ENCODE data around the gene ADAMTSL1.

The ADAMTSL1 gene

DNA sequence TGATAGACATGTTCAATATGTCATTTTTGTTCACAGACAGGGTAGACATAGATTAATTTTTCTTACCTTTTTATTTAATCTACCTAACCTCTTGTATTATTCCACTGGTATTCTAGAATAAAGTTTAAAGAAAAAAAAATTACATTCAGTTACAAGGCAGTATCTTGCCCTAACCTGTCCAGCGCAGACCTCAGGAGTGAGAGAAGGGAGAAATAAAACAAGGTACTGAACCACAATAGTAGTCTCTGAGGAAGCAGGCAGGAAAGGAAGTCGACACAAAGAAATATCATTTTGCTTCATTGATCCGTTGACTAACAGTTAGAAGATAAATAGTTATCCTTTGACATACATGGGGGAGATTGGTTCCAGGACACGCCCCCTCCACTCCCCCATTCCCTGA, 12.5 kb upstream of the ADAMTSL1 start:
- DNase-seq (ENCODE audit: low read depth), result no peak

DNA sequence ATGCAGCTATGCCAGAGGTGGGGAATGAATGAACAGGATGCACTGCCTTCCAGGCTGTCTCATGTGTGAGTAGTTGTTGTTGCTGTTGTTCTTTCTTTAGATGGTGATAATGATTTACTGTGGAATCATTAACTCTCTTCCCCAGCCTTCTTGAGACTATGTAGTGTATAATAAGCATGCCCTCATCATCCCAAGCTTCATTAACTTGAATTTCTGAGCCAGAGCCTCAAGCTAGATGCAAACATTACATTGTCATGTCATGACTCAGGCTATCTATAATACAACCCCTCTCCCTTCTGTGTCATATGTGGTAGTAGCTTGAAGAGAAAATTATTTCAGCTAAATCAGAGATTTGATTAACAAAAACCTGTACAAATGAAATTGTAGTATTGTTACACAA, 10.0 kb upstream of the ADAMTSL1 start:
- no peak for DNase-seq (ENCODE audit: low read depth)

DNA sequence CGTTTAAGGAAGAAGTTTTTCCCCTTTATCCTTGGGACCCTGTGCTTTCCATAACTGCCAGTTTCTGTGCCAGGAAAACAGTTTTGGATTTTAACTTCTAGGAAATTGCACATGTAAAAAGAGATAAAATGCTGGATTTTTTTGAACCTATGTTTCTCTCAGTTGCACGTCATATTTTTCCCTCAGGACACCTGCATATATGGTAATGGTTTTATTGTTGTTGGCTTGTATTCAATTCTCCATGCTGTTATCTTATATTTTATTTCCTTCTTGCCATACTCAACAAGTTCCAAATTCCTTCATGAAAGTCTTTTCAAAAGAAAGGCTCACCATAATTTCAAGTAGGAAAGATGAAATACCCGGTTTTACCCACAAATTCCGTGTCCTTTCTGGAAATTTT, 7.9 kb upstream of the ADAMTSL1 start:
- no peak for DNase-seq (ENCODE audit: low read depth)

- no peak for DNase-seq (ENCODE audit: low read depth)
These were observed 6.3 kb upstream of the ADAMTSL1 start for GRCh38 chr9:18467696-18468095.

DNA sequence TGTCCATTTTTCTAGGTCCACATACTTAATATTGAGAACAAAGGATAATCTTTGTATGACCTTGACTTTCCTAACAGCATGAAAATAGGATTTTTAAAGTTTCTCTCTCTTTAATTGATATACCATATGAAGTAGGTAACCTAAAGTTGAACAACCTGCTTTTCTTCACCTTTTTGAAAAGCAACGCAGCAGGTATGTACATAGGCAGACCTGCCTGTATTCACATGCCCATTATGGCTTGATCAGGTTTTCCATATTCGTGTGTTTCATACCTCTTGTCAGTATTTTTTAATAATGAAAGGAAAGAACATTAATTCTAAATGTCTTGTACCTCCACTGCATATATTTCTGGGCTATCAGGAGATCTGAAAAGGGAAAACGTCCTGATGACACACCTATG, 1.5 kb upstream of the ADAMTSL1 start:
- no peak for DNase-seq (ENCODE audit: low read depth)

DNA sequence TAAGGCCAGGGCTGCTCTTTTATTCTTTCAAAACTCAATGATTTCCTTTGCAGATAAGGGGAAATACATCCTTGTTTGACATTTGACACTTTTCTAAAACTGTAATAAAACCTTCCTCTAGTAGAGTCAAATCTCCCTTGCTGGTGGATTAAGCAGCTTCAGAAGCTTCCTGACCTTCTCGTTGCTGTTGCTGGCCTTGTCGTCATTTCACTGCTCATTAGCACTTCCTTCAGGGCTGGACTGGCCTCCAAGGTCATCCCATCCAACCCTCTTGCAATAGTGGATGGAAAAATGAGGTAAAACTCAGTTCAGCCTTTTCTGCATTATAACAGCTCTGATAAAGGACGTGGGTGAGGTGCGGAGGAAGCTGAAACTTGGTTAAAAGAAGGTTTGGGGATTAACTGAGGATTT, 1.1 kb upstream of the ADAMTSL1 start:
- DNase-seq (ENCODE audit: low read depth), result no peak

DNA sequence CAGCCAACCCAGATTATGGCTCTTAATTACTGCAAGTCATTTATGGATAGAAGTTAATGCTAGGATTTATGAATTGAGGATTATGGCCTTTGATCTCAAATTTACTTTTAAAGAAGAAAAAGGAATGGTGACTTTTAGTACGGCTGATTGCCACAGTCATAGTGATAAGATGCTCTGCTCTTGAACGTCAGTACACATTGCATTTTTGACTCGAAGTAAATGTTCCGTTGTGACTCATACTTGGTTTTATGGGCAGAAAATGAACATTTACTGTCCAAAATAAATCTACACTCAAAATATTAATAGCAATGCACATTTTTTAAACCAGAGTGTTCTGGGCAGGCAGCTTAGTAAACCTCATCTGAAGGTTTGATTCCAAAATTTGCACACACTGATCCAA, 830 bp downstream of the ADAMTSL1 start:
- DNase-seq (ENCODE audit: low read depth), result no peak

- DNase-seq (ENCODE audit: low read depth), result no peak
These were observed 3.2 kb downstream of the ADAMTSL1 start for GRCh38 chr9:18477121-18477660.

- DNase-seq (ENCODE audit: low read depth), result no peak
These were observed 3.8 kb downstream of the ADAMTSL1 start for GRCh38 chr9:18477719-18478118.

DNA sequence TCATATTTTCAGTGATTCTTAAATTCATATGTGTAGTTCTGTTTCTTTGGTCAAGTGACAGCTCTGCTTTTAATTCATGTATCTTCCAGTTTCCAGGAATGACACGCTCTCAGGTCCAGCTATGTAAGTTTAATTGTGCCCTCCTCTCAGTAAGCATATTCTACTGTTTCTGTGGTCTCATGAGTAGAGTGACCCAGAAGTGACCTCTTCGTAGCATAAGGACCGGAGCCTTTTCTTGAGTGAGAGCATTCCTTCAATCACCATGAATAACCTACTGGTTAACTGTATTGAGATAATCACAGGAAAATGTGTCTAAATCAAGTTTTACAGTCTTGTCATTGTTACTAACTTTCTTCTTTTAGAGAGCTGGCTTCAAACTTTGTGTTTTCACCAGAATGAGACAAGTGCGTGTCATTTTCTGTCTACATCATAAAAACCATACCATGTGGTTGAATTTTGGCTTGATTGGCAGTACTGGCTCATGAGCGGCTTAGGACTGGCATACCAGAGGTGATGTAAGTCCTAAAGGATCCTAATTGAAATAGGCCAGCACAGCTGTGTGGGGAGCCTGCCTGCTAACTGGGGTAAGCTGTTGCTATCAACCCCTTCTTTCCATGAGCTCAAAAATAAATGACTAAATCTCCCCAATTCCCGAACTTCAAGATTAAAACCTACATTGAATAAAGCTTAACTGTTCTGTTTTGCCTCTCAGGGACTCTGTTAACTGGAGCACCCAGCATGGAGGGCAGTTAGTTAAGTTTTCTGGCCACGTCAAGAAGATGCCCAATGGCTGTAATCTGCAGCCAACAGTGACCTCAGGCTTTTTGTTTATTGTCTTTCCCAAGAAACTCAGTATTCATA, 4.8 kb downstream of the ADAMTSL1 start:
- no peak for DNase-seq (ENCODE audit: low read depth)

DNA sequence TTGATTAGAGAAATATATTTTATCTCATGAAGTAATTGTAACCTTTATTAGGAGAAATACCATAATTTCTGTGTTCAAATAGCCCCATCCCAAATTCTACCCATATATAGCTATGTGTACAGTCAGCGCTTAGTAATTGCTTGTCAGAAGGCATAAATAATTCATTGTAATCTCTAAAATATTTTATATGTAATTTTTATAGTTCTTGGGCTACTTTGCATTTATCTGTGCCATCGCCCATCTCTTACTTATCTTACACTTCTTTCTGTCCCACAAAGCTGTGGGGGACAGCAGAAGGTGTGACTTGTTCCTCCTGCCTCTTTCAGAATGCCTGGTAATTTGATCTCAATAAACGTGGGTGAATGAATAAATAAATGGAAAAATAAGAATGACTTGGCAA, 5.5 kb downstream of the ADAMTSL1 start:
- no peak for DNase-seq (ENCODE audit: low read depth)

DNA sequence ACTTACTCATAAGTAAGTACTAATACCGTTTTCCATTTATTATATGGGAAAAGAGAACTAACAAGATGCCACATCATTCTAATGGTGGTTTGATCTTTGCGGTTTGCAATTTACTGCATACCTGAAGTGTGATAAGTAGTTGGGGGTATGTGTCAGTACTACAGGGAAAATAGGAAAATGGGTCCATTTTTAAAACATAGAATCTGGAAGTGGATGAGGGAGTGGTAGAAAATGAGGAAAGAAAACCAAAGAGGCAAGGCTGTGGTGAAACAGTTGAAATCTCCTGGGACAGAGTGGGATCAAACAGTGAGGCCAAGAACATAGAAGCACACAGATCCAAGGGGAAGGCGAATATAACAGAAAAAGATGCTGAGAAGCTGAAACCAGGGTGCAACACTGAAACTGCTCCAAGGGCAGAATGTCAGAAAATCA, 6.7 kb downstream of the ADAMTSL1 start:
- no peak for DNase-seq (ENCODE audit: low read depth)

- DNase-seq (ENCODE audit: low read depth), result no peak
These were observed 8.4 kb downstream of the ADAMTSL1 start for GRCh38 chr9:18482371-18482770.

- no peak for DNase-seq (ENCODE audit: low read depth)
These were observed 11.8 kb downstream of the ADAMTSL1 start for GRCh38 chr9:18485714-18486113.

GRCh38 chr9:18487611-18488010, 13.7 kb downstream of the ADAMTSL1 start:
- no peak for DNase-seq (ENCODE audit: low read depth)

DNA sequence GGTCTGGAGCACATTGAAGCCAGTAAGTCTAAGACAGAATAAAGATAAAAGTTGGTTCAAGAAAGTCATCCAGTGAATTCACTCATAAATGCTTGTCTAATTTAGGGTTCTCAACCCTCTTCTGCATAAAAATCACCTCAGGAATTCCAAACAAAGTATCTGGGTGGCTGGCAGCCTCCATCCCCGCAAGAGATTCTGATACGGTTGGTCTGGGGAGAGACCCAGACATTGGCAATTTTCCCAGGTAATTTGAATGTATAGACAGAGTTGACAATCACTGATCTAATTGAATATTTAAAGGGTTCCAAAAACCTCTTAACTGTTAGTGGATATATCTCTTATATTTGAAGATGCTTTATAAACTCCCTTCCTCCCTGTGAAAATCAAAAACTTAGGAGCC, 14.9 kb downstream of the ADAMTSL1 start:
- DNase-seq (ENCODE audit: low read depth), result no peak

DNA sequence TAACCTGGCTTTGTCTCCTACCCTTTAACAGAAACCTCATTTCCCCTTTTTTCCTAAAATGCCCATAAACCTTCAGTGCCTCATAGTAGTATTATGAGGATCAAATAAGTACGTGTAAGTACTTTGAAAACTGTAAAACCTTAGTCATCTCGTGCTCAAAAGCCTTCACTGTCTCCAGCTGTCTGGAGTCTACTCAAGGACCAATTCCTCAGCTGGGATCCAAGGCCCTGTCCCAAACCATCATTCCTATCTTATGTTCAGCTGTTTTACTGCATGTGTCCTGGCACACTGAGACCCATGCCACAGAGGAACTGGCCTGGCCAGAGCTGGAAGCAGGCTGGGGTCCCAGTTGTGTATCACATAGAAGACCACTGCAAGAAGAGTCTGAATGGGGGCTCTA, 15.9 kb downstream of the ADAMTSL1 start:
- no peak for DNase-seq (ENCODE audit: low read depth)

DNA sequence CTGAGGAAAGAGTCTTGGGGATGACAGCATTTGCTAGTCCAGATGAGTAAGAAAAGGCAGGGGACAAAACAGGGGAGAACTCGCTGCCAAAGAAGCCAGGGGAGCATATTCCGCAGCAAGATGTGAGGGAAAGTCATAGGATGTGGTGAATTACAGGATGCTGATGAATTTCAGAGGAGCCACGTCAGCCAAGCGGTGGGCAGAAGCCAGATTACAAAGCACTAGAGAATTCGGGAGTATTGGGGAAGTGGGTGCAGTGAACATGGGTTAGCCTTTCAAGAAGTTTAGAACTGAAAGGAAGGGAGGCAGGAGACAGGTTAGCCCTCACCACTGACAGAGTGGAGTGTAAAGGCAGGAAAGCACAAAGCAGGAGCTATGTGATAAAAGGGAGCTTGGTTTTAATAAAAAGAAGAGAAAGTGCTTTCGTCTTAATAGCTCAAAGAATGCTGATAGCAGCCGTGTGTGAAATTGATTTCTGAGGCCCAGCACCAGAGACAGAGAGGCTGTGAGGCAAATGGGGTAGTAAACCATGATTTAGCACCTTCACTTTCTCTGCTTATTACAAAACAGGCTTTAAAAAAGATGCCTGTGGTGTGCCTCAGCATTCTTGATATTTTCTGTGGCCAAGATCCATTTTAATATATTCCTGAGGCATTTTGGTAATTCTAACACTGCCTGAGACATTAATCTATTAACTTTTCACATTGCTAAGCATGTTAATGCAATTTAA, 16.9 kb downstream of the ADAMTSL1 start:
- no peak for DNase-seq (ENCODE audit: low read depth)

GRCh38 chr9:18492612-18493011, 18.7 kb downstream of the ADAMTSL1 start:
- DNase-seq (ENCODE audit: low read depth), result no peak

DNA sequence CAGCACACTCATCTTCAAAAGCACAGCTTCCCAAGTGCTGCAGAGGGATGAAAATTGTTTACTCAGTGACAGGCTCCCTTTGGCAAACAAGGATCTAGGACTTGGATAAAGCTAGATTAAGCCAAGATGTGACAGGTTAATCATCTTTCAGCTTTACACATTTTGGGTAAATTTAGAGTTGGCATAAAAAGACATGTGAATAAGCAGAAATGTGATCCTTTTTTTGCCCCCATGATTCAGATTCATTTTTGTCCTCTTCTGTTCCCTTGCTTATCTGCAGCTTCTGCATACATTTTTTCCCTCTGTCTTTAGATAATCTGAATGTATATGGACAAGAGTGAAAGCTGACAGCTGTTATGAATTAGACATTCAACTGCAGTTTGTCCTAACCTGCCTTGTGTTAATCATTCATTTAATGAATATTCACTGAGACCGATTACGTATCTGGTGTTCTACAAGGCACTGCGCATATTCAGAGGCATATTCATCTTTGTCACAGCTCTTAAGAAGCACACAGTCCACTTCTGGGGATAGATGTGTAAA, 19.6 kb downstream of the ADAMTSL1 start:
- no peak for DNase-seq (ENCODE audit: low read depth)

DNA sequence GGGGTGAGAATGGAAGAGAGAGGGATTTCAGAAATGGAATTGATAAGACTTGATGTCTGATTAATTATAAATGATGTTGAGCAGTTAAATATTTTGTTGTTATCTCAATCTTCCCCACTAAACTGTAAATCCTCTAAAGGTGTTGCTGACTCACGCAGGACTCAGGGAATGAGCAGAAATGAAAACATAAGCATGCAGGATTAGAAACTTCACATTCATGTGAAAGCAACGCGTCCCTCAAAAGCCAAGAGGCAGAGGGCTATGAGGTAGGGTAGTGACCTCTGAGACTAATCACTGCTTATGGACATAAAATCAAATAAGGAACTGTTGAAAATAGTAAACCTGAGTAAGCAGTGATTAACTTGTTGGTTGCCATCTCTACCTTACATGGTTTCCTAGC, 21.1 kb downstream of the ADAMTSL1 start:
- no peak for DNase-seq (ENCODE audit: low read depth)

- DNase-seq (ENCODE audit: low read depth), result no peak
These were observed 22.5 kb downstream of the ADAMTSL1 start for GRCh38 chr9:18496256-18497000.
